Activated CD8-positive, alpha-beta memory T cell treated with anti-CD3 and anti-CD28 coated beads, Interleukin-2, amount 50 U/mL, for 1 hour (primary cell): ENCODE measurements around the gene ZNF557.
"Not testable (repeated sequence)": the region's sequence is repeated elsewhere in the genome, so short reads cannot be mapped to it uniquely, and the experiment has no call there.

Experiments used
- DNase-seq: peaks from one replicate; pipeline ENCODE4 v3.0.0-alpha.2; 2020; ENCODE audit errors: extremely low read depth

The ZNF557 gene

DNA sequence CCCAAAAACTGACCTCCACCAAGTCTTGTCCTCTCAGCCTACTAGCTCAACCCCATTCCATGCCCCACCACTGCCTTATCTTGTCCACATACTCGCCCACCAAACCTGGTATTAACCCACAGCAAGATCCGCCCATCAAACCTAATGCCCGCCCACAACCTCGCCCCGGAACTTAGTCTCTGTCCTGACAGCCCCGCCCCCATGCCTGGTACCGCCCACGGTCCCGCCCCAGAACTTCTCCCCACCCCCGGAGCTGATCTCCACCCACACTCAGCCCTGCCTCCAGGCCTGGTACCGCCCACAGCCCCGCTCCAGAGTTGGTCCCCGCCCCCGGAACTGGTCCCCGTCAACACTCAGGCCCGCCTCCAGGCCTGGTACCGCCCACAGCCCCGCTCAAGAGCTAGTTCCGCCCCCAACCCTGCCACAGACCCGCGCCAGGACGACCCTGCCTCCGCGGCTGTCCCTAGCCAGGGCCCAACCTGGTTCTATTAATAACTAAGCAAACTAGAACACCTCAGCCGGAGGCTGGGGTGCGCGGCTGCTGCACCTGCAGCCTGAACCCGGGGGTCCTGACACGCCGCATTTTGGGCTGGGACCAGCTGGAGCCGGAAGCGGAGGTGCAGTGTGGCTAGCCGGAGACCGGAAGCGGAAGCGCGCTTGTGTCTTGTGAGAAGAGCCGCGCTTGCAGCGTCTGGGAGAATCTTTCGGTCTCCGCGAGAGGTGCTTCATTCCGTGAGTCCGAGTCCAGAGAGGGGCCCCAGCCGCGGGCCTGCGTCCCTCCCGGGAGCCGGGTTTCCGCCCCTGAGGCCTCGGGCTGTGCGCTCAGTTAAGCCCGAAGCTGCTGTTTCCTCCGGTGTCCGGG lies at the start of gene ZNF557:
ZNF557 (plus strand) TSS at position 662 of the 862 bp plus-strand sequence. CDS start 5,372 bp downstream, outside the sequence.
- peak; percentile 93 for DNase-seq

DNA sequence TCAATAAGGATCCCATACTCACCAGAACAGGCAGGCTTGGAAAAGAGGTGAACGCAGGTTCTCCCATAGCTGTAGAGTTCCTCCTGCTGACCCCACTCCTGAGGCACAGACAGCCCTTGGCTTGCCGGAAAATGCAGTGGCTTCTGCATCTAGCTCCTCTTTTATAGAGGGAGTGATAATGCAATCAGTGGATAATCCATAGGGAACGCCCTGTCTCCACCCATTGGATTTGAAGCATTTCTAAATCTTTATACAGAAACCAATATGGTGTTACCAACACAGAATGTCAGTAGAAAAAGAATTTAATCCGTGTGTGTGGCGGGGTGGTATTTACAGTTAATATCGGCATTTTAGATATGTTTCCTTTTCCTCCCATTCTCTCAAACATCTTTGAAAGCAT lies 48.2 kb upstream of the ZNF557 start, which contains the start of gene MBD3L2B:
MBD3L2B (minus strand) TSS at position 101 of the 400 bp plus-strand sequence; CDS start at position 67, 34 bp downstream.
- not testable (repeated sequence) for DNase-seq

DNA sequence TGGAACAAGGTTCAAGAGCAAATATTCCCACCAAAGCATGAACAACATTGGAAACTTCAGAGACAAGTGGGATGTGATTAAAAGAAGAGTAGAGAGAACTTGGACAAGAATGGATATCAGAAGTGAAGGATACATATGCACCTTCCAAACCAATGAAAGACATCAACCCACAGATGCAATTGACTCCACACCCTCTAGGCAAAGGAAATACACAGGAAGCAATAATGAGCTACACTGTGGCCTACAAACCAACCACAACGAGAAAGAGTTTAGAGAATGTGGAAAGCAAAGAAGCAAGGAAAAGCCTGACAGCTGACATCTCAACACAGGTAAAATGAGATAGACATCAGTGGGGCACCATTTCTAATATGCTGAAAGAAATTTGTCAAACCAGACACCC lies 40.7 kb upstream of the ZNF557 start:
- DNase-seq, result not testable (repeated sequence)

DNA sequence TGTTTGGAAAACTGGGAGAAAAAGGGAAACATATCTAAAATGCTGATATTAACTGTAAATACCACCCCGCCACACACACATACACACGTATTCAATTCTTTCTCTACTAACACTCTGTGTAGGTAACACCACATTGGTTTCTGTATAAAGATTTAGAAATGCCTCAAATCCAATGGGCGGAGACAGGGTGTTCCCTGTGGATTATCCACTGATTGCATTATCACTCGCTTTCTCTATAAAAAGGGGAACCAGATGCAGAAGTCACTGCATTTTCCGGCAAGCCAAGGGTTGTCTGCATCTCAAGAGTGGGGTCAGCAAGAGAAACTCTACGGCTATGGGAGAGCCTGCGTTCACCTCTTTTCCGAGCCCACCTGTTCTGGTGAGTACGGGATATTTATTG lies 39.2 kb upstream of the ZNF557 start, which contains the start of gene MBD3L5:
MBD3L5 (plus strand) TSS at position 301 of the 400 bp plus-strand sequence; CDS start at position 335, 34 bp downstream.
- DNase-seq, result not testable (repeated sequence)

DNA sequence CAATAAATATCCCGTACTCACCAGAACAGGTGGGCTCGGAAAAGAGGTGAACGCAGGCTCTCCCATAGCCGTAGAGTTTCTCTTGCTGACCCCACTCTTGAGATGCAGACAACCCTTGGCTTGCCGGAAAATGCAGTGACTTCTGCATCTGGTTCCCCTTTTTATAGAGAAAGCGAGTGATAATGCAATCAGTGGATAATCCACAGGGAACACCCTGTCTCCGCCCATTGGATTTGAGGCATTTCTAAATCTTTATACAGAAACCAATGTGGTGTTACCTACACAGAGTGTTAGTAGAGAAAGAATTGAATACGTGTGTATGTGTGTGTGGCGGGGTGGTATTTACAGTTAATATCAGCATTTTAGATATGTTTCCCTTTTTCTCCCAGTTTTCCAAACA lies 29.4 kb upstream of the ZNF557 start, which contains the start of gene MBD3L4:
MBD3L4 (minus strand) TSS at position 101 of the 400 bp plus-strand sequence; CDS start at position 66, 35 bp downstream.
- DNase-seq, result not testable (repeated sequence)

DNA sequence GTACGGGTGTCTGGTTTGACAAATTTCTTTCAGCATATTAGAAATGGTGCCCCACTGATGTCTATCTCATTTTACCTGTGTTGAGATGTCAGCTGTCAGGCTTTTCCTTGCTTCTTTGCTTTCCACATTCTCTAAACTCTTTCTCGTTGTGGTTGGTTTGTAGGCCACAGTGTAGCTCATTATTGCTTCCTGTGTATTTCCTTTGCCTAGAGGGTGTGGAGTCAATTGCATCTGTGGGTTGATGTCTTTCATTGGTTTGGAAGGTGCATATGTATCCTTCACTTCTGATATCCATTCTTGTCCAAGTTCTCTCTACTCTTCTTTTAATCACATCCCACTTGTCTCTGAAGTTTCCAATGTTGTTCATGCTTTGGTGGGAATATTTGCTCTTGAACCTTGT lies 27.9 kb upstream of the ZNF557 start:
- DNase-seq, result not testable (repeated sequence)

DNA sequence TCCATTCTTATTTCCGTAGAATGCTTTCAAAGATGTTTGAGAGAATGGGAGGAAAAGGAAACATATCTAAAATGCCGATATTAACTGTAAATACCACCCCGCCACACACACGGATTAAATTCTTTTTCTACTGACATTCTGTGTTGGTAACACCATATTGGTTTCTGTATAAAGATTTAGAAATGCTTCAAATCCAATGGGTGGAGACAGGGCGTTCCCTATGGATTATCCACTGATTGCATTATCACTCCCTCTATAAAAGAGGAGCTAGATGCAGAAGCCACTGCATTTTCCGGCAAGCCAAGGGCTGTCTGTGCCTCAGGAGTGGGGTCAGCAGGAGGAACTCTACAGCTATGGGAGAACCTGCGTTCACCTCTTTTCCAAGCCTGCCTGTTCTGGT lies 20.5 kb upstream of the ZNF557 start, which contains the start of gene MBD3L2:
MBD3L2 (plus strand) TSS at position 301 of the 400 bp plus-strand sequence; CDS start at position 354, 53 bp downstream.
- DNase-seq, result not testable (repeated sequence)

DNA sequence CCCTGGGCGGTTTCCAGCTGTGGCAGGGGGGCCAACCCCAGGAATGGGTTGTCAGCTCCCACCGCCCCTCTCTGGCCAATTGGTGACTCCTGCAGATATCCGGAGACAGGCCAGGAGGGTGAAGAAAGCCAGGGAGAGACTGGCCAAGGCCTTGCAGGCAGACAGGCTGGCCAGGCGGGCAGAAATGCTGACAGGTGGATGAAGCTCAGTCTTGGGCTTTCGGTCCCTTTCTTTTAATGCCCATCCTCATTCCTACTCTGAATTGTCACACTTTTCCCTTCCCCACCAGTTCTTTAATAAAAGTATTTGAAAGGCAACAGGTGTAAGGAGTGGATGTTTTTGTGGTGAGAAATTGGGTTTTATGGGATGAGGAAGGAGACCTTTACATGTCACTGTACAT lies 18.1 kb upstream of the ZNF557 start:
- not testable (repeated sequence) for DNase-seq

DNA sequence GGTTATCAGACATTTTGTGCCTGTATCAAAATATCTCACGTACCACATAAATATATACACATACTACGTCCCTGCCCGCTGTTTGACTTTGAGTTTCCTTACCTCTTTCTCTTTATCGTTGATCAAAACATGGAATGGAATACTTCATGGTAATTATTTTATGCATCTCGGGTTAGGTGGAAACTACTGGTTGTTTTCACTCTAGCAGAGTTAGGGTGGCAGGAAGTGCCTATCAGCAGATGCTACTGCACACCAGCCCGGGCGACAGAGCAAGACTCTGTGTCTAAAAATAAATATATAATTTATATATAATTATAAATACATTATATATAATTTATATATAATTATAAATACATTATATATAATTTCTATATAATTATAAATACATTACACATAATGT lies 16.6 kb upstream of the ZNF557 start:
- DNase-seq, result not testable (repeated sequence)

DNA sequence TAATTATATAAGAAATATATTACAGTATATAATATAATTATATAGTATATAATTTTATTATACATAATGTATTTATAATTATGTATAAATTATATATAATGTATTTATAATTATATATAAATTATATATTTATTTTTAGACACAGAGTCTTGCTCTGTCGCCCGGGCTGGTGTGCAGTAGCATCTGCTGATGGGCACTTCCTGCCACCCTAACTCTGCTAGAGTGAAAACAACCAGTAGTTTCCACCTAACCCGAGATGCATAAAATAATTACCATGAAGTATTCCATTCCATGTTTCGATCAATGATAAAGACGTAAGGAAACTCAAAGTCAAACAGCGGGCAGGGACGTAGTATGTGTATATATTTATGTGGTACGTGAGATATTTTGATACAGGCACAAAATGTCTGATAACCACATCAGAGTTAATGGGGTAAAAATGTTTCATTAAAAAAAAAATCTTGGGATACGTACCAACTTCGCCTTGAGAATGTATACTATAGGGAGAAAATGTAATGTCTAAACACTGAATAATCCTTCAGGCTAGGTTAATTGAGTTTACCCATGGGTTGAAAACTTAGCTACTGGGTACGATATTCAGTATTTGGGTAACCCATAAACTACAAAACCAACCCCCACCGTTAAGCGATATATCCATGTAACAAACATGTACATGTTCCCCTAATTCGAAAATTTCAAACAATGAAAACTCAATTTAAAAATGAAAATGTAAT lies 14.7 kb upstream of the ZNF557 start:
- not testable (repeated sequence) for DNase-seq

DNA sequence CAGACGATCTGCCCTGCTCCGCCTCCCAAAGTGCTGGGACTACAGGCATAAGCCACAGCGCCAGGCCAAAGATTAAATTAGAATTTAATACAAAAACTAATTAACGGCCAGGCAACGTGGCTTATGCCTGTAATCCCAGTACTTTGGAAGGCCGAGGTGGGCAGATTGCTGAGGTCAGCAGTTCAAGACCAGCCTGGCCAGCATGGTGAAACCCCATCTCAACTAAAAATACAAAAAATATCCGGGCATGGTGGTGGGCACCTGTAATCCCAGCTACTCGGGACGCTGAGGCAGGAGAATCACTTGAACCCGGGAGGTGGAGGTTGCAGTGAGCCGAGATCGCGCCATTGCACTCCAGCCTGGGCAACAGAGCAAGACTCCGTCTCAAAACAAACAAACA lies 13.8 kb upstream of the ZNF557 start:
- not testable (repeated sequence) for DNase-seq

DNA sequence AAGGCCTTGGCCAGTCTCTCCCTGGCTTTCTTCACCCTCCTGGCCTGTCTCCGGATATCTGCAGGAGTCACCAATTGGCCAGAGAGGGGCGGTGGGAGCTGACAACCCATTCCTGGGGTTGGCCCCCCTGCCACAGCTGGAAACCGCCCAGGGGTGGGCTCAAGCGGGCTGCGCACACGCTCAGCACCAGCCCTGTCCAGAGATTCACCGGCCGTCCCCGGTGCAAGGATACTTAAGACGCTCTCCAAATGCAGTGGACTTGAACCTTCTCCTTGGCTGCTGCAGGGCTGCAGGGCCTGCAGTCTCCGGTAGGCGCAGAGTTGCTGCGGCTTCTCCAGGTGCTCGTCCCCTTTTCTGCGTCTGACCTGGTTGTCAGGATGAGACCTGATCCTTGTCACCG lies 13.1 kb upstream of the ZNF557 start:
- DNase-seq, result not testable (repeated sequence)

DNA sequence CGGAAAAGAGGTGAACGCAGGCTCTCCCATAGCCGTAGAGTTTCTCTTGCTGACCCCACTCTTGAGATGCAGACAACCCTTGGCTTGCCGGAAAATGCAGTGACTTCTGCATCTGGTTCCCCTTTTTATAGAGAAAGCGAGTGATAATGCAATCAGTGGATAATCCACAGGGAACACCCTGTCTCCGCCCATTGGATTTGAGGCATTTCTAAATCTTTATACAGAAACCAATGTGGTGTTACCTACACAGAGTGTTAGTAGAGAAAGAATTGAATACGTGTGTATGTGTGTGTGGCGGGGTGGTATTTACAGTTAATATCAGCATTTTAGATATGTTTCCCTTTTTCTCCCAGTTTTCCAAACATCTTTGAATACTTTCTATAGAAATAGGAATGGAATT lies 10.9 kb upstream of the ZNF557 start, which contains the start of gene MBD3L3:
MBD3L3 (minus strand) TSS at position 101 of the 400 bp plus-strand sequence; CDS start at position 30, 71 bp downstream.
- DNase-seq, result not testable (repeated sequence)

DNA sequence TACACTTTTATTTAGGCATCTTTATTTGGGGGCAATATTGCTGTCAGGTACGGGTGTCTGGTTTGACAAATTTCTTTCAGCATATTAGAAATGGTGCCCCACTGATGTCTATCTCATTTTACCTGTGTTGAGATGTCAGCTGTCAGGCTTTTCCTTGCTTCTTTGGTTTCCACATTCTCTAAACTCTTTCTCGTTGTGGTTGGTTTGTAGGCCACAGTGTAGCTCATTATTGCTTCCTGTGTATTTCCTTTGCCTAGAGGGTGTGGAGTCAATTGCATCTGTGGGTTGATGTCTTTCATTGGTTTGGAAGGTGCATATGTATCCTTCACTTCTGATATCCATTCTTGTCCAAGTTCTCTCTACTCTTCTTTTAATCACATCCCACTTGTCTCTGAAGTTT lies 9.5 kb upstream of the ZNF557 start:
- DNase-seq, result not testable (repeated sequence)

DNA sequence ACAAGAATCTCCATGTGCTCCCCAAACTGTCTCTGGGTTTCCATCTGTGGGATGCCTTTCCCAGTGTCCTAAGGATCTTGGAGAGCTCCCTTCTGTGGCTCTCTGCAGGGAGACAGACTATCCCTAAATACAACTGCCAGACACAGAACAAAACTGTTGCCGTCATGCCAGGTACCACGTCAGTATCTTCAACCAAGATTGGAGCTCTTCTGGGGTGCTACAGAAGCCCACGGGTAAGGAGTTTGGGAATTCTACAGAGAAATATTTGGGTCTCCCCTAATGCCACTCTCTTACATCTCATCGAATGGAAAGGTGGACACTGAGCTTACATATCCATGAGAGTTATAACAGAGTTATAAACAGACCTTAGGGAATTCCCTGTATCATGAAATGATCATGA lies 6.2 kb upstream of the ZNF557 start:
- no peak for DNase-seq

DNA sequence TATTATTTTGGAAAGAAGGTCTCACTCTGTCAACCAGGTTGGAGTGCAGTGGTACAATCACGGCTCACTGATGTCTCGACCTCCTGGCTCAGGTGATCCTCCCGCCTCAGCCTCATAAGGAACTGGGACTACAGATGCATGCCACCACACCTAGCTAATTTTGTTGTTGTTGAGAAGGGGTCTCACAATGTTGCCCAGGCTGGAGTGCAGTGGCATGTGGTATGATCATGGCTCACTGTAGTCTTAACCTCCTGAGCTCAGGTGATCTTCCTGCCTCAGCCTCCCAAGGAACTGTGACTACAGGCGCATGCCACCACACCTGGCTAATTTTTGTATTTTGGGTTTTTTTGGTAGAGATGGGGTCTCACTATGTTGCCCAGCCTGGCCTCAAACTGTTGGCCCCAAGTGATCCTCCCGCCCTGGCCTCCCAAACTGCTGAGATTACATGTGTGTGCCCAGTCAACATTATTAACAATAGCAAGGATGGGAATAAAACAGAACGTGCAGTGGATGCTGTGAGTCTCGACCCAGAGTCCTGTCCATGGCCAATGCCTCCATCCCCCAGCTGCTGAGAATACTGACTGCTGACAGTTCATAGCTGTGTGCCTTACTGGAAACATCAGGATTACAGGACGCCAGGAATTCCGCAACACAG lies 5.6 kb upstream of the ZNF557 start:
- no peak for DNase-seq

DNA sequence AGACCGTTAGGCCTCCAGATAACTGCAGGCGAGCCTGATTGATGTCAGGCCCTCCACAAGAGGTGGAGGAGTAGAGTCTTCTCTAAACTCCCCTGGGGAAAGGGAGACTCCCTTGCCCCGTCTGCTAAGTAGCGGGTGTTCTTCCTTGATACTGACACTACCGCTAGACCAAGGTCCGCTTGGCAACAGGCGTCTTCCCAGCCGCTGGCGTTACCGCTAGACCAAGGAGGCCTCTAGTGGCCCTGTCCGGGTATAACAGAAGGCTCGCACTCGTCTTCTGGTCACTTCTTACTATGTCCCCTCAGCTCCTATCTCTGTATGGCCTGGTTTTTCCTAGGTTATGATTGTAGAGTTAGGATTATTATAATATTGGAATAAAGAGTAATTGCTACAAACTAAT lies 2.4 kb upstream of the ZNF557 start:
- DNase-seq, result not testable (repeated sequence)

DNA sequence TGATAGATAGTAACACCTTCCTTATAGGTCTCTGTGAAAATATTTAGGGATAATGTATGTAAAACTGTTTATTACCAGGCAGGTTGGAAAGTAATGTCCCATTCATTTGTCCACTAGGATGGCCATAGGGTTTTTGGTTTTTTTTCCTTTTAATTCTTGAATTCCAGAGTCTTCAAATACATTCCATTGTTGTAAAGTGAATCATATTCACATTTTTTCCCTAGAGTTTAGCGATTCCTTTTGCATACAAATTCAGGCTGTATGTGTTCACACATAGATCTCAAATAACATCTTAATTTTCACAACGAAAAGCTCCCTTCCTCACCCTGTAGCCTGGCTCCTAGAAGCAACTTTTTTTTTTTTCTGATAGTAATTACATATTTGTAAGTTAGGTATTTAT lies 1.8 kb upstream of the ZNF557 start:
- no peak for DNase-seq

DNA sequence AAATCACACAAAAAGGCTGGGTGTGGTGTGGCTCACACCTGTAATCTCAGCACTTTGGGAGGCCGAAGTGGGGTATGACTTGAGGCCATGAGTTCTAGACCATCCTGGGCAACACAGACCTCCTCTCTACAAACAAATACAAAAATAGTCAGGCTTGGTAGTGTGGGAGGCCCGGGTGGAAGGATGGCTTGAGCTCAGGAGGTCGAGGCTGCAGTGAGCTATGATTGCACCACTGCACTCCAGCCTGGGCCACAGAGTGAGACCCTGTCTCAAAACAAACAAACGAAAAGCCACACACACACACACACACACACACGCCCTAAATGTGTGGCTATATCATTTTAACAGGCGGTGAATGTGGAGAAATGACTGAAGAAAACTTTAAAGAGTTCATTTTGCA lies 904 bp upstream of the ZNF557 start:
- no peak for DNase-seq

DNA sequence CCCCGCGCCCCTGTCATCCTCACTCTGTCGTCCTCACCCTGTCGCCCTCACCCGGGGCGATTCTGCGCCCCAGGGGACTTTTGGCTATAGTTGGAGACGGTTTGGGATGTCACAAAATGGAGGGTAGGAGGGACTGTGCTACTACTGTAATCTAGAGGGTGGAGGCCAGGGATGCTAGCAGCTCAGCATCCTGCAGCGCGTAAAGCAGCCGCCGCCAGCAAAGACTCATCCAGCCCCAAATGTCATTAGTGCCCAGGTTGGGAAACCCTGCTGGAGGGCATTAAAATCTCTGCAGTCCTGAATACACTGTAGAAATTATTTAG lies 362 bp downstream of the ZNF557 start:
- no peak for DNase-seq

DNA sequence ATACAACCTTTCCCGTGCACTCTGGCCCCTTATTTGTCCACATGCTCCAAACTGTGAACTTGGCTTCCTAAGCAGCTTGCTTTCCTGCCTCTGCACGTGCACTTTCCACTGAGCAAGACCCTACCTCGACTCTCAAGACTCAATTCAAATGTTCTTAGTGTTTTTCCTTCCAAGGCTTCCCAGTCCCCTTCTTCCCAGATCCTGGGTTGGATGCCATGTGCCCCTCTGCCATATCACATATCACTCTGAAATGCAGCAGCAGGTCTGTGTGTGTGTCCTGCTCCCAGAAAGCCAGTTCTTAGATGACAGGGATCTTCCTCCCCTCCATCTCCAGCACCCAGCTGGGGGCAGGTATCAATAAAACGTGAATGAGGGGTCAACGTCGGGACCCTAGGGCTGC lies 3.0 kb downstream of the ZNF557 start:
- DNase-seq, result no peak
